GM12878 (cell line): ENCODE results near the gene CNN2.

Source experiments
- CTCF ChIP-seq, 3 experiments: IDR thresholded peaks in 2 of 3; conservative IDR thresholded peaks in 1 of 3; 2 replicates each; pipeline ENCODE4 v1.5.1; 2011; ENCODE audit warnings: low read depth in 3 of 3, low read length in 3 of 3, mild to moderate bottlenecking in 3 of 3, control low read depth in 2 of 3, moderate library complexity in 2 of 3, inconsistent platforms in 1 of 3, mixed read lengths in 1 of 3; ENCODE audit not compliant: control insufficient read depth in 2 of 3, insufficient read depth in 1 of 3; ENCODE audit errors: extremely low read depth in 1 of 3
- E2F8 ChIP-seq: fragments of 450-650 bp; IDR thresholded peaks from 2 replicates; pipeline ENCODE4 v1.6.1; 2018; ENCODE audit warnings: mild to moderate bottlenecking, low read depth, moderate library complexity; ENCODE audit not compliant: partially characterized antibody
- EGR1 ChIP-seq, 2 experiments: IDR thresholded peaks; 1 replicate in 1 of 2; 2 replicates in 1 of 2; pipeline ENCODE4 v1.6.1; 2011 to 2012; ENCODE audit warnings: low read depth in 2 of 2, low read length in 2 of 2, borderline replicate concordance in 1 of 2, mild to moderate bottlenecking in 1 of 2, moderate library complexity in 1 of 2
- SIN3A ChIP-seq: IDR thresholded peaks from 2 replicates; pipeline ENCODE4 v1.6.1; 2012; ENCODE audit warnings: low read depth, low read length, improper control_type of control experiment
- SMAD1 ChIP-seq: fragments of 450-650 bp; IDR thresholded peaks from 2 replicates; pipeline ENCODE4 v1.6.1; 2018; ENCODE audit warnings: mild to moderate bottlenecking, low read depth; ENCODE audit not compliant: partially characterized antibody
- SMARCA5 ChIP-seq: fragments of 450-650 bp; IDR thresholded peaks from 2 replicates; pipeline ENCODE4 v1.6.1; 2017; ENCODE audit warnings: mild to moderate bottlenecking
- TAF1 ChIP-seq: IDR thresholded peaks from 2 replicates; pipeline ENCODE4 v1.6.1; 2011; ENCODE audit warnings: mild to moderate bottlenecking, low read depth, low read length, borderline replicate concordance
- YBX1 ChIP-seq: fragments of 450-650 bp; IDR thresholded peaks from 2 replicates; pipeline ENCODE4 v1.6.1; 2016; ENCODE audit warnings: antibody characterized with exemption
- YY1 ChIP-seq: IDR thresholded peaks from 2 replicates; pipeline ENCODE4 v1.6.1; 2011; ENCODE audit warnings: low read depth, mild to moderate bottlenecking, low read length
- ZNF24 ChIP-seq: fragments of 450-650 bp; IDR thresholded peaks from 2 replicates; pipeline ENCODE4 v1.6.1; 2017; ENCODE audit warnings: antibody characterized with exemption, mild to moderate bottlenecking

- no peak for TF ChIP-seq SMAD1
- TF ChIP-seq SIN3A, result no peak
- no peak for TF ChIP-seq ZNF24
- no peak for TF ChIP-seq SMARCA5
- no peak for TF ChIP-seq E2F8
- no peak for TF ChIP-seq TAF1
- no peak for TF ChIP-seq CTCF (IDR thresholded peaks at IDR 0.05 in 2 of 3, conservative IDR thresholded peaks at IDR 0.05 in 1 of 3; ENCODE audit: control insufficient read depth in 2 of 3, extremely low read depth in 1 of 3, insufficient read depth in 1 of 3, low read depth in 3 of 3, low read length in 3 of 3)
- no peak for TF ChIP-seq YY1
- TF ChIP-seq YBX1, result no peak
- no peak for TF ChIP-seq EGR1 (IDR thresholded peaks at IDR 0.05; ENCODE audit: borderline replicate concordance in 1 of 2, low read depth in 2 of 2, low read length in 2 of 2)
Observed at GRCh38 chr19:1052349-1052975, 26.1 kb downstream of the CNN2 start.
